HG02938 (cell line): ENCODE results near the gene VAV3.

ENCODE experiments used
- ATAC-seq: cut with Tn5 transposase; IDR thresholded peaks from one replicate; pipeline ENCODE4 v1.9.1; 2021; ENCODE audit warnings: mild to moderate bottlenecking, moderate library complexity; ENCODE audit not compliant: unreplicated experiment

The VAV3 gene

GRCh38 chr1:107972391-107973180, 7.6 kb upstream of the VAV3 start:
- no peak for ATAC-seq

- no peak for ATAC-seq
Measured at GRCh38 chr1:107966550-107966949, 1.6 kb upstream of the VAV3 start.

GRCh38 chr1:107964336-107965109, 457 bp downstream of the VAV3 start:
- ATAC-seq: no peak

DNA sequence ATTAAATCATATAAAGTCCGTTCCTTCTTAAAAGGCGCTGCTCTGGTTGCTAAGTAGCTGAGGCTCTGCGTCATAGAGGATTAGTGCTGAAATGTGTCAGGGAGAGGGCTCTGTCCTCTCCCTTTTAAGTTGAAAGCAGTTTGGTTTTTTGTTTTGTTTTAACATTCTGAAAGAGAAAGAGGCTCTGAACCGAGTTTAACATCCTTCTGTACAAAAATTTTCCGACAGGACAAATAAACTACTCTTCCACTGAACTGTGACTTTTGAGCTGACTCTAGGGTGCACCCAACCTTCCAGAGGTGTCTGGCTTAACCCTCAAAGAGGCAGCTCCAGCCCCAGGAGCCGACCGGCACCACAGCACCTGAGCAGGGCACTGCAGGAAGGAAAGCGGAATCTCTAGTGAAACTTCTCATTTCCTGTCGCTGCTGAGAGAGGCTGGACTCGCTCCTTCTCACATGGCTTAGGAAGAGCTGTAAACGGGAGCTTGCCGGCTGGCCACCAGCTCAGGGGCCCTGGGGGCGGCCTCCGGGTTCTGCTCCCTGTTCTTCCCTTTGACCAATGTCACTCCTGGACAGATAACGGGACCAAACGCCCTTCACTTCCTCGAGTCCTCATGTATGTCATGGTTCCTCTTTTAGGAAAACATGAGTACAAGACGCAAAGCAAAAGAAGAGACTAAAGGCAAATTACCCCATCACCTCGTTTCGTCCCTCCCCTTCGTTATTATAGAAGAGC, 1.2 kb downstream of the VAV3 start:
- peak; percentile 72 for ATAC-seq

DNA sequence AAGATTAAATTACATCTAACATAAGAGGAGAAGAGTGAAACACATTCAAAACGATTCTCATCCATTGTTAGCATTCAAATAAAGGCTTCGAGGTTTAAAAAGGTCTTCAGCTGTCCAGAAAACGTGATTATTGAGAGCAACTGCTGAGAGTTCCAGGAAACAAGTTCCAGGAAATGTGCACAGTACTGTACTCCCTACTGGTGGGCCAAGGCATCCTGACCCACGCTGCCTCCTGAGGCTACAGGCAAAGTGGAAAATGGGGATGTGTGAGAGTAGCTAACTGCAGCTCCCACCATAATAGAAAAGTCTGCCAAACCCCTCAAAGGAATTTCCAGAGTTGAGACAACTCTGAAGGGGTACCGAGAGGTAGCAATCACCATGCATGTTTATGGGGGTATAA, 2.0 kb downstream of the VAV3 start:
- no peak for ATAC-seq

- ATAC-seq: no peak
Measured at GRCh38 chr1:107954719-107955415, 10.1 kb downstream of the VAV3 start.

- no peak for ATAC-seq
Measured at GRCh38 chr1:107954126-107954525, 10.9 kb downstream of the VAV3 start.

DNA sequence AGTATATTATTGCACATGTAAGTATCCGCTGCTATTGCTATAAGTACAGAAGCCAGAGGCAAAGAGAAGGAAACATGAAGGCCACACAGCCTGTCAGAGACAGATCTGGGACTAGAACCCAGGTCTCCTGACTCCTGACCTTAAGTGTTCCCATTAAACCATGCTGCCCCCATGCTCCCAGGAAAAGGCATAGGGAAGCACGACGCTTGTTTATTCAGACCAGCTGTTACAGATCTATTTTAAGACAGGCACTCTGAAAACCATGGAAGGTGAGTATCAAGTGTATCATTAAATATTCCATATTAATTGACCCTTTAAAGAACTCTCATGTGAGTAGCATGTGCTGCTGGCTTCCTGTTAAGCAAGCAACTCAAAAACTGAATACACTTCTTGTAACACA, 11.4 kb downstream of the VAV3 start:
- ATAC-seq: no peak

GRCh38 chr1:107952989-107953388, 12.0 kb downstream of the VAV3 start:
- ATAC-seq: no peak

DNA sequence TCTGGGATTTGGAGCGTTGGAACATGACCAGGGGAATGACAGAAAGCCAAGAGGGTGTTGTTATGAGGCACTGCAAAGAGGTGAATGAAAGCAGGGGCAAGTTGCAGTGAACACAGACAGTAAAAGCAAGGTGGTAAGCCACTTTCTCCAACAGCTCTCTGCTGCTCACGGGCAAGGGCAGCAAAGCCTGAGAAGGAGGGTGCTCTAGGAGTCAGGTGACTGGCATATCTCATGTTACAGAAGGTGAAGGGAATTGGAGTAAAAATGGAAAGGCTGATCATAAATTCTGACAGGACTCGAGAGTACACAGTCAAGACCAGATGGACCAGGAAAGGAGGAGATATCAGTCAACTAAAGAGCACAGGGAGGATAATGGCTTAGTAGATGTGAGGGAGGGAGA, 14.5 kb downstream of the VAV3 start:
- ATAC-seq: no peak

- ATAC-seq: peak; percentile 66
Measured at GRCh38 chr1:107949467-107950253, 15.3 kb downstream of the VAV3 start.

GRCh38 chr1:107946794-107947193, 18.2 kb downstream of the VAV3 start:
- ATAC-seq: no peak

GRCh38 chr1:107943694-107944093, 21.3 kb downstream of the VAV3 start:
- ATAC-seq: no peak

DNA sequence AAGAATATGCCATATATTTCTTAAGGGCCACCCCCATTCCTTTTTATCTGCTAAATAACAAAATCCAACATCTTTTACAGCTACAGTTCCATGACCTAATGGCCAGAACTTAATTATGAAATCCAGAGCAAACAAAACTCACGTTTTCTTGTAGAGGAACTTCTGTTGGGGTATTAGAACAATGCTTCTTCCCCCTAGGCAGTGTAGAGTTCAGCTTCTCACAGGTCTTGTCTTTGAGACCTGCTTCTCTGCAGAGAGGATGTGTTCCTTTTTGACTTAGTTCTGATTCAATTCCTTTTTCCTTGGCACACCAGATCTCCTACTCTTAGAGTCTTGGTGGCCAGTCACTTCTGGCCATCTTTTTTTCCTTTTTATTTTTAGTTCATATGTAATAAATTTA, 22.2 kb downstream of the VAV3 start:
- ATAC-seq: no peak

DNA sequence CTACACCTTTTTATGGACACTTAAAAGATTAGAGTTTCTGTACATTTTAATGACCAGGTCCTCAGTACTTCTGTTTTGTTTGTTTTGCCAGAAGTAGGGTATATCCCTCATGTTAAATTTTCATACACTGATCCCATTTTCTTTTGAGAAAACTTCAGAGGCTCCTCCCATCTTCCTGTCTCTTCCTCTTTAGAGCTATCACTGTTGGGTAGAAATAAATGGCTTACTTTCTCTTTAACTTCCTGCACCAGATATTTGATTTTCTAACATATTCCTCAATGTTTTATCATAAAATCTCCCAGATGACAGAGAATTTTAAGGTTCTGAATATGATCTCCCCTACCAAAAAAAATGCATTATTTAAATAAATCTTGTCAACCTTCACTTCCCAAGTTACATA, 23.4 kb downstream of the VAV3 start:
- ATAC-seq: no peak

GRCh38 chr1:107941123-107941522, 23.9 kb downstream of the VAV3 start:
- ATAC-seq: no peak

- ATAC-seq: no peak
Measured at GRCh38 chr1:107940701-107941100, 24.3 kb downstream of the VAV3 start.

GRCh38 chr1:107940017-107940577, 24.9 kb downstream of the VAV3 start:
- ATAC-seq: no peak

- no peak for ATAC-seq
Measured at GRCh38 chr1:107939256-107939655, 25.7 kb downstream of the VAV3 start.
